ENCODE data around the gene TM7SF3. TPM values are rescaled to one million over a fixed set of nuclear protein-coding genes. Genes with fewer than 3 reads are reported as not detected.

The TM7SF3 gene
- total and polyA plus RNA-seq, 2 donors (not counting 3 experiments of a cell fraction or from before 2014, with no cell fraction given), result 54.8 to 70.7 TPM

DNA sequence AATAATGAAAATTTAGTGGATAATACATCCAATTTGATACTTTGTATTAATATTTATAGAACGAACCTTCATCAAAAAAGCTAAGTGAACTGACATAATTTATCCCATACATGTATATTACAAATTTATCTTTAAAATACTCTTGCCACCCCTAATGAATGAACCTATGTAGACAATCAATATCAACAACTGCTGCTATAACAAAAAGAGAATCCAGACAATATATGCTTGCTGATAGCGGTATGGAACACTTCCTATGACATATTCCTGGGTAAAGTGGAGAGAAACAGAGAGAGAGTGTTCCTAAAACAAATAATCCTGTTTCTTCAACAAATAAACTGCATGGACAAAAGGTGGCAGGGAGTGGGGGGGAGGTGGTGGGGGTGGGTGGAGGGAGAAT is 31.3 kb downstream of the TM7SF3 start:
- H3K4me1 ChIP-seq (ENCODE audit: control insufficient read depth, extremely low read depth, insufficient read depth, low read length), result no peaks in the 10 kb centered on the region
- POLR2A ChIA-PET, result no interaction called here
- H3K4me2 ChIP-seq (ENCODE audit: insufficient read depth, low read length), result no peak overlapping the region
- no peak for TF ChIP-seq FOS (IDR thresholded peaks at IDR 0.05; ENCODE audit: borderline replicate concordance, insufficient read depth, low read length)
- TF ChIP-seq, protein P1, sequence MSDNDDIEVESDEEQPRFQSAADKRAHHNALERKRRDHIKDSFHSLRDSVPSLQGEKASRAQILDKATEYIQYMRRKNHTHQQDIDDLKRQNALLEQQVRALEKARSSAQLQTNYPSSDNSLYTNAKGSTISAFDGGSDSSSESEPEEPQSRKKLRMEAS (IDR thresholded peaks at IDR 0.05; ENCODE audit: insufficient read depth, insufficient read length), result no peak
- no peak for TF ChIP-seq EZH2 (IDR thresholded peaks at IDR 0.05; ENCODE audit: borderline replicate concordance, low read depth, low read length, severe bottlenecking)
- TF ChIP-seq POLR2A (IDR thresholded peaks at IDR 0.05; ENCODE audit: low read depth, low read length), result no peak
- TF ChIP-seq POLR2AphosphoS5 (IDR thresholded peaks at IDR 0.05; ENCODE audit: insufficient read depth, low read depth, low read length), result no peak
- TF ChIP-seq JUN (IDR thresholded peaks at IDR 0.05; ENCODE audit: borderline replicate concordance, insufficient read depth, insufficient read length, low read depth), result no peak
- TF ChIP-seq GATA2 (IDR thresholded peaks at IDR 0.05; ENCODE audit: insufficient read depth, insufficient read length, low read depth, low read length), result no peak
- TF ChIP-seq MYC (IDR thresholded peaks at IDR 0.05; ENCODE audit: low read depth, low read length), result no peak
- TF ChIP-seq, protein P2, sequence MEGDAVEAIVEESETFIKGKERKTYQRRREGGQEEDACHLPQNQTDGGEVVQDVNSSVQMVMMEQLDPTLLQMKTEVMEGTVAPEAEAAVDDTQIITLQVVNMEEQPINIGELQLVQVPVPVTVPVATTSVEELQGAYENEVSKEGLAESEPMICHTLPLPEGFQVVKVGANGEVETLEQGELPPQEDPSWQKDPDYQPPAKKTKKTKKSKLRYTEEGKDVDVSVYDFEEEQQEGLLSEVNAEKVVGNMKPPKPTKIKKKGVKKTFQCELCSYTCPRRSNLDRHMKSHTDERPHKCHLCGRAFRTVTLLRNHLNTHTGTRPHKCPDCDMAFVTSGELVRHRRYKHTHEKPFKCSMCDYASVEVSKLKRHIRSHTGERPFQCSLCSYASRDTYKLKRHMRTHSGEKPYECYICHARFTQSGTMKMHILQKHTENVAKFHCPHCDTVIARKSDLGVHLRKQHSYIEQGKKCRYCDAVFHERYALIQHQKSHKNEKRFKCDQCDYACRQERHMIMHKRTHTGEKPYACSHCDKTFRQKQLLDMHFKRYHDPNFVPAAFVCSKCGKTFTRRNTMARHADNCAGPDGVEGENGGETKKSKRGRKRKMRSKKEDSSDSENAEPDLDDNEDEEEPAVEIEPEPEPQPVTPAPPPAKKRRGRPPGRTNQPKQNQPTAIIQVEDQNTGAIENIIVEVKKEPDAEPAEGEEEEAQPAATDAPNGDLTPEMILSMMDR (IDR thresholded peaks at IDR 0.05; ENCODE audit: extremely low read depth in 1 of 2, insufficient read depth in 1 of 2, low read depth in 1 of 2, low read length in 2 of 2), result no peak
- H2AFZ ChIP-seq (ENCODE audit: low read depth, low read length), result no peak overlapping the region
- no peaks in the 10 kb centered on the region for H3K79me2 ChIP-seq (ENCODE audit: control insufficient read depth, insufficient read depth, low read length)
- H4K20me1 ChIP-seq (replicated peaks; ENCODE audit: control insufficient read depth, extremely low read depth, insufficient read depth, low read length), result no peaks in the 10 kb centered on the region
- BruUV-seq (replicated peaks), result no TSS peak
- no peak overlapping the region for H3K27ac ChIP-seq (ENCODE audit: insufficient read depth, low read depth, low read length)
- DNase-seq (ENCODE audit: low read depth, low spot score) (no peak), FAIRE-seq (no peak)
- dilution Hi-C loops (cut with MboI; ENCODE audit: extremely low pct_ligation_motif_present, low sequenced_read_pairs), result no loop called here
- CTCF ChIA-PET, result no interaction called here
- no peaks in the 10 kb centered on the region for H3K9me1 ChIP-seq (replicated peaks; ENCODE audit: control insufficient read depth, extremely low read depth, insufficient read depth, low read length)
- H3K36me3 ChIP-seq (ENCODE audit: control insufficient read depth in 2 of 2, extremely low read depth in 1 of 2, insufficient read depth in 2 of 2, low read length in 2 of 2), result peaks cover 0 to 3% of the 10 kb centered on the region in 2 experiments
- H3K9ac ChIP-seq (replicated peaks; ENCODE audit: extremely low read depth, insufficient read depth, low read length), result no peak overlapping the region
- H3K4me3 ChIP-seq (replicated peaks in 1 of 3; ENCODE audit: insufficient read depth in 1 of 3, low read depth in 1 of 3, low read length in 3 of 3), result no peak overlapping the region
- intact Hi-C loops (cut with micrococcal nuclease), result no loop called here
- no peaks in the 10 kb centered on the region for H3K9me3 ChIP-seq (replicated peaks; ENCODE audit: control insufficient read depth, insufficient read depth, low read length)
- H3K27me3 ChIP-seq (ENCODE audit: control insufficient read depth in 2 of 2, insufficient read depth in 2 of 2, low read length in 2 of 2), result no peaks in the 10 kb centered on the region

Data from endothelial cell of umbilical vein (primary cell).